ENCODE results near the gene SIX3. TPM values are rescaled to one million over a fixed set of nuclear protein-coding genes. Genes with fewer than 3 reads are reported as not detected.

SIX3 gene
- polyA plus RNA-seq, 1 experiment, result not detected

- no peak for TF ChIP-seq CTCF (IDR thresholded peaks at IDR 0.05; ENCODE audit: insufficient read depth, low read depth, low read length)
- POLR2A ChIA-PET, result no interaction called here
- Histone ChIP-seq H3K36me3 (ENCODE audit: control insufficient read depth, insufficient read depth, low read length) (no peaks in the 10 kb centered on the region), H3K4me3 (ENCODE audit: low read depth, low read length) (no peak overlapping the region), H3K27me3 (ENCODE audit: control insufficient read depth, insufficient read depth, low read length) (peaks cover 4% of the 10 kb centered on the region)
- no peak for DNase-seq (ENCODE audit: low read depth)
- CTCF ChIA-PET, result interaction anchor here (0.5 to 6.7 kb wide), 9 partner anchors 8 to 554 kb away, joined by 3 to 44 read pairs (median 5); no protein-coding TSS in a partner anchor
Observed at GRCh38 chr2:44972771-44973535, 31.5 kb downstream of the SIX3 start.

GRCh38 chr2:44974064-44974715 lies 32.7 kb downstream of the SIX3 start:
- H3K27me3 ChIP-seq (ENCODE audit: control insufficient read depth, insufficient read depth, low read length), result peaks cover 7% of the 10 kb centered on the region
- TF ChIP-seq CTCF (IDR thresholded peaks at IDR 0.05; ENCODE audit: insufficient read depth, low read depth, low read length), result peak; percentile 61
- POLR2A ChIA-PET, result no interaction called here
- H3K36me3 ChIP-seq (ENCODE audit: control insufficient read depth, insufficient read depth, low read length), result no peaks in the 10 kb centered on the region
- H3K4me3 ChIP-seq (ENCODE audit: low read depth, low read length), result no peak overlapping the region
- no peak for DNase-seq (ENCODE audit: low read depth)
- CTCF ChIA-PET, result interaction anchor here (0.9 to 6.7 kb wide), 7 partner anchors 9 to 553 kb away, joined by 3 to 44 read pairs (median 5); no protein-coding TSS in a partner anchor

GRCh38 chr2:44975571-44976450 lies 34.3 kb downstream of the SIX3 start:
- no peak for DNase-seq (ENCODE audit: low read depth)
- H3K4me3 ChIP-seq (ENCODE audit: low read depth, low read length), result no peak overlapping the region
- H3K27me3 ChIP-seq (ENCODE audit: control insufficient read depth, insufficient read depth, low read length), result peaks cover 7% of the 10 kb centered on the region
- ChIA-PET CTCF (interaction anchor here (2.0 to 6.7 kb wide), 2 partner anchors 19 to 519 kb away, joined by 8 to 44 read pairs; no protein-coding TSS in a partner anchor), POLR2A (no interaction called here)
- TF ChIP-seq CTCF (IDR thresholded peaks at IDR 0.05; ENCODE audit: insufficient read depth, low read depth, low read length), result no peak
- H3K36me3 ChIP-seq (ENCODE audit: control insufficient read depth, insufficient read depth, low read length), result no peaks in the 10 kb centered on the region

- TF ChIP-seq CTCF (IDR thresholded peaks at IDR 0.05; ENCODE audit: insufficient read depth, low read depth, low read length), result no peak
- H3K36me3 ChIP-seq (ENCODE audit: control insufficient read depth, insufficient read depth, low read length), result no peaks in the 10 kb centered on the region
- DNase-seq (ENCODE audit: low read depth), result no peak
- H3K27me3 ChIP-seq (ENCODE audit: control insufficient read depth, insufficient read depth, low read length), result peaks cover 7% of the 10 kb centered on the region; the same call in 1 of the 2 replicates
- POLR2A ChIA-PET, result no interaction called here
- CTCF ChIA-PET, result interaction anchor here (1.0 to 10.4 kb wide), 3 partner anchors 8 to 515 kb away, joined by 3 to 182 read pairs (median 32); no protein-coding TSS in a partner anchor
- no peak overlapping the region for H3K4me3 ChIP-seq (ENCODE audit: low read depth, low read length)
Observed at GRCh38 chr2:44979581-44979980, 38.1 kb downstream of the SIX3 start.

Measured in BJ (cell line).